Measurements from ENCODE around the gene ZNF181.

Gene ZNF181

DNA sequence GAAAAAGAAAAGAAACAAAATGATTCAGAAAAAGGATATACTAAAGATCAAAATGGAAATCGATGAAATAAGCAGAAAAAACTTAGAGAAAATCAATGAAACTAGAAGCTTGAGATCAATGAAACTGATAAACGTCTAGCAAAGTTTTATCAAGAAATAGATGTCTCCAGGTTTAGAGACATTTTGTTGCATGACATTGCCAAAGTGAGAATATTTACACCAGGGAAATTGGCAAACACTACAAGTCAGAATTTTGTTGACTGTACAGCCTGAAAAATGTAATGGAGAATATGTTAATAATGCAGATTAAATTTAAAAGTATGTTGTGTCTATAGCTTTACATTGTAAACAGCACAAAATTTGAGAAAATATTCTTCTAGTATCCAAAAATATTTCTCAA, 44.3 kb downstream of the ZNF181 start:
- TF ChIP-seq POLR2AphosphoS5 (IDR thresholded peaks at IDR 0.05; ENCODE audit: low read depth, low read length) (no peak), FOXP2 (optimal IDR thresholded peaks at IDR 0.05; ENCODE audit: borderline replicate concordance, extremely low read depth, extremely low read length, insufficient read depth) (no peak), TAF1 (IDR thresholded peaks at IDR 0.05; ENCODE audit: borderline replicate concordance, insufficient read depth, low read length) (no peak), SIN3A (IDR thresholded peaks at IDR 0.05; ENCODE audit: borderline replicate concordance, insufficient read depth, low read length) (no peak)
- TF ChIP-seq, protein P1, sequence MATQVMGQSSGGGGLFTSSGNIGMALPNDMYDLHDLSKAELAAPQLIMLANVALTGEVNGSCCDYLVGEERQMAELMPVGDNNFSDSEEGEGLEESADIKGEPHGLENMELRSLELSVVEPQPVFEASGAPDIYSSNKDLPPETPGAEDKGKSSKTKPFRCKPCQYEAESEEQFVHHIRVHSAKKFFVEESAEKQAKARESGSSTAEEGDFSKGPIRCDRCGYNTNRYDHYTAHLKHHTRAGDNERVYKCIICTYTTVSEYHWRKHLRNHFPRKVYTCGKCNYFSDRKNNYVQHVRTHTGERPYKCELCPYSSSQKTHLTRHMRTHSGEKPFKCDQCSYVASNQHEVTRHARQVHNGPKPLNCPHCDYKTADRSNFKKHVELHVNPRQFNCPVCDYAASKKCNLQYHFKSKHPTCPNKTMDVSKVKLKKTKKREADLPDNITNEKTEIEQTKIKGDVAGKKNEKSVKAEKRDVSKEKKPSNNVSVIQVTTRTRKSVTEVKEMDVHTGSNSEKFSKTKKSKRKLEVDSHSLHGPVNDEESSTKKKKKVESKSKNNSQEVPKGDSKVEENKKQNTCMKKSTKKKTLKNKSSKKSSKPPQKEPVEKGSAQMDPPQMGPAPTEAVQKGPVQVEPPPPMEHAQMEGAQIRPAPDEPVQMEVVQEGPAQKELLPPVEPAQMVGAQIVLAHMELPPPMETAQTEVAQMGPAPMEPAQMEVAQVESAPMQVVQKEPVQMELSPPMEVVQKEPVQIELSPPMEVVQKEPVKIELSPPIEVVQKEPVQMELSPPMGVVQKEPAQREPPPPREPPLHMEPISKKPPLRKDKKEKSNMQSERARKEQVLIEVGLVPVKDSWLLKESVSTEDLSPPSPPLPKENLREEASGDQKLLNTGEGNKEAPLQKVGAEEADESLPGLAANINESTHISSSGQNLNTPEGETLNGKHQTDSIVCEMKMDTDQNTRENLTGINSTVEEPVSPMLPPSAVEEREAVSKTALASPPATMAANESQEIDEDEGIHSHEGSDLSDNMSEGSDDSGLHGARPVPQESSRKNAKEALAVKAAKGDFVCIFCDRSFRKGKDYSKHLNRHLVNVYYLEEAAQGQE (IDR thresholded peaks at IDR 0.05; ENCODE audit: insufficient read depth in 1 of 2, low read depth in 2 of 2, low read length in 2 of 2): no peak

DNA sequence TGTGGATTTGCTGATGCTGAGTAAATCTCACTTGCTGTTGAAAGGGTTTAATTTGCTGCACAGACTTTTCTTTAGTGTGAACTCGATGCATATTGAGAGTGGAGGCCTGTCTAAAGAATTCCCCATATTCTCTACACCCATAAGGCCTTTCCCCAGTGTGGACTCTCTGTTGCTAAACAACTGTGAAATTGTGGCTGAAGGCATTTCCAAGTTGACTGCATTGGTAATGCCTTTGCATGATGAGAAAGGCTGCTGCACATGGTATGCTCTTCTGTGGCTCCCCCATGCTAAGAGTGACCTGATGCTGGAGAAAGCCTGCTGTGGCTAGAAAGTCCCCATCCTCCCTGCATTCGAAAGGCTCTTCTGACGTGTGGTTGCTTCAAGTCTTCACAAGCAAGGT, 45.6 kb downstream of the ZNF181 start:
- no peak for TF ChIP-seq POLR2AphosphoS5 (IDR thresholded peaks at IDR 0.05; ENCODE audit: low read depth, low read length)
- TF ChIP-seq FOXP2 (optimal IDR thresholded peaks at IDR 0.05; ENCODE audit: borderline replicate concordance, extremely low read depth, extremely low read length, insufficient read depth): no peak
- TF ChIP-seq SIN3A (IDR thresholded peaks at IDR 0.05; ENCODE audit: borderline replicate concordance, insufficient read depth, low read length): no peak
- no peak for TF ChIP-seq TAF1 (IDR thresholded peaks at IDR 0.05; ENCODE audit: borderline replicate concordance, insufficient read depth, low read length)
- TF ChIP-seq, protein P1 (IDR thresholded peaks at IDR 0.05; ENCODE audit: insufficient read depth in 1 of 2, low read depth in 2 of 2, low read length in 2 of 2): no peak

DNA sequence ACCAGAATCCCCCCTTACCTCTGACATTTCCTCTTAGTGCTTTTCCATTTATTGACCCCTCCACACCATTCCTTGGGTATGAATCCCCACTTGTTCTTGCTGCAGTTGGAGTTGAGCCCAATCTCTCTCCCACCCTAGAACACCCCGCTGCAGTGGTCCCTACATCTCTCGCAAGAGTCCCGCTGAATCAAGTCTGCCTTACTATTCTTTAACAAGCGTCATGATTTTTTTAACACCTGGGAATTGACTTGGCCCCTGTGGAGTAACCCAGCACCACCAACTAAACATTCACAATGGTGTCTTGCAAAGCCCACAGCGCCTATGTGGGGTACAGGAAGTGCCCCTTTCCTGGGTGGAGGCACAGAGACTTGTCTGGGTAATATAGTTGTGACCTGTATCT, 52.2 kb downstream of the ZNF181 start:
- TF ChIP-seq, protein P1 (IDR thresholded peaks at IDR 0.05; ENCODE audit: insufficient read depth in 1 of 2, low read depth in 2 of 2, low read length in 2 of 2): no peak
- no peak for TF ChIP-seq POLR2AphosphoS5 (IDR thresholded peaks at IDR 0.05; ENCODE audit: low read depth, low read length)
- TF ChIP-seq SIN3A (IDR thresholded peaks at IDR 0.05; ENCODE audit: borderline replicate concordance, insufficient read depth, low read length): no peak
- no peak for TF ChIP-seq TAF1 (IDR thresholded peaks at IDR 0.05; ENCODE audit: borderline replicate concordance, insufficient read depth, low read length)
- TF ChIP-seq FOXP2 (optimal IDR thresholded peaks at IDR 0.05; ENCODE audit: borderline replicate concordance, extremely low read depth, extremely low read length, insufficient read depth): no peak

DNA sequence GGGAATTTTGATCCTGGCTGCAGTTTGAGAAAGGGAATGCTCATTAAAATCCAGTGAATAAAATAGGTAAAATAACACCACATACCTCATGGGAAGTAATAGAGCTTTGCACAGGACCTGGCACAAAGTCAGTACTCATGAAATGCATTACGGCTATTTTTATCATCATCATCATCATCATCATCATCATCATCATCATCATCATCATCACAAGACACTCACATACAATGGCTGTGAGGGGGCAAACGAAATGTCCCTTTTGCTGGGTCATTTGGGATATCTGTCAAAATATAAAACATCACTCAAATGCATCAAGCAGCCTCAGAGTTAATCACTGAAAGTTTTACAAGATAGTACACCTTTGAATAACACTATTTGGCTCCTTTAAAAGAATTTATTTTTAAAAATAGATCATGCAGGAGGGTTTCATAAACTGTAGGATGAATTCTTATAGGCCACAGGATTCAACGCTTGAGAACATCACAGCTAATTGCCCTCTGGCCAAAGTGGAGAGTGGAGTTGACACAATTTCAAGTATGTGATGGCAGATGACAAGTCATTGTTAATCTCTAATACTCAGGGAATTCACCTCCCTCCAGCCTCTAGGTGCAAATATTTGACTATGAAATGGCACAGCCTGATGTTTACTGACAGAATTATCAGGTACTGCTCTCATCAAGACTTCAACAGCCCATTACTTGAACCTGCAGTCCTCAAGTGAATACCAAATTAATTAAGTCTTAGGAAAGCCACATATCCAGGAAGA, 53.2 kb downstream of the ZNF181 start:
- TF ChIP-seq POLR2AphosphoS5 (IDR thresholded peaks at IDR 0.05; ENCODE audit: low read depth, low read length) (no peak), FOXP2 (optimal IDR thresholded peaks at IDR 0.05; ENCODE audit: borderline replicate concordance, extremely low read depth, extremely low read length, insufficient read depth) (no peak), SIN3A (IDR thresholded peaks at IDR 0.05; ENCODE audit: borderline replicate concordance, insufficient read depth, low read length) (no peak), TAF1 (IDR thresholded peaks at IDR 0.05; ENCODE audit: borderline replicate concordance, insufficient read depth, low read length) (no peak)
- TF ChIP-seq, protein P1 (IDR thresholded peaks at IDR 0.05; ENCODE audit: insufficient read depth in 1 of 2, low read depth in 2 of 2, low read length in 2 of 2): no peak

Measured in PFSK-1 (cell line).